HepG2 (cell line): ENCODE measurements around the gene PIGN. TPM values are rescaled to one million over a fixed set of nuclear protein-coding genes. Genes with fewer than 3 reads are reported as not detected.

Experiments used
- ATAC-seq: fragments of 200-7000 bp; cut with Tn5 transposase; 3 replicates; pipeline ENCODE4 v1.9.1; 2020; ENCODE audit warnings: mild to moderate bottlenecking, moderate library complexity
- BruUV-seq: library from RNA; stranded (reverse); fragments of 400-500 nt; replicated peaks from 2 replicates; lab custom pipeline; 2021; lab: Mats Ljungman, UMichigan
- CTCF ChIA-PET: fragments of 300-600 bp; formaldehyde crosslinking; extraction: SDS; loops from one replicate; lab custom pipeline; 2021; ENCODE audit warnings: low total read pairs, inconsistent platforms, low intra/inter-chr PET ratio; lab: Yijun Ruan, JAX
- POLR2A ChIA-PET: fragments of 350-600 bp; sonication (Branson Sonifier 250); formaldehyde crosslinking; loops from one replicate; lab custom pipeline; 2020; ENCODE audit warnings: antibody characterized with exemption, inconsistent platforms; lab: Yijun Ruan, JAX
- DNase-seq: peaks from one replicate; pipeline ENCODE4 v3.0.0-alpha.2; 2015; ENCODE audit warnings: low spot score
- FAIRE-seq: peaks from 3 replicates; lab custom pipeline; 2011; peaks lifted over from hg19 to GRCh38; lab: Jason Lieb, UNC
- H2AFZ ChIP-seq: one replicate; pipeline ENCODE4 v1.6.1; 2011; ENCODE audit warnings: low read length, inconsistent platforms
- H3K27ac ChIP-seq: fragments of 300-600 bp; 3 replicates; pipeline ENCODE4 v1.8.0; 2011; ENCODE audit warnings: mixed run types, mild to moderate bottlenecking, mixed read lengths, low read length, inconsistent platforms; ENCODE audit not compliant: insufficient read depth; ENCODE audit errors: extremely low read length
- H3K27me3 ChIP-seq, 2 experiments: fragments of 200-600 bp in 1 of 2; 2 replicates in 1 of 2; 3 replicates in 1 of 2; pipeline versions ENCODE4 v1.6.0 to v1.8.0; 2011; ENCODE audit warnings: low read length in 2 of 2, mild to moderate bottlenecking in 2 of 2, moderate library complexity in 2 of 2, inconsistent platforms in 1 of 2; ENCODE audit not compliant: insufficient read depth in 2 of 2, control insufficient read depth in 1 of 2
- H3K36me3 ChIP-seq, 2 experiments: fragments of 200-600 bp in 1 of 2; replicated peaks in 1 of 2; 2 replicates in 1 of 2; 3 replicates in 1 of 2; pipeline versions ENCODE4 v1.5.1 to v1.8.0; 2011; ENCODE audit warnings: low read length in 2 of 2, inconsistent platforms in 1 of 2; ENCODE audit not compliant: insufficient read depth in 2 of 2, control insufficient read depth in 1 of 2
- H3K4me1 ChIP-seq: 2 replicates; pipeline ENCODE4 v1.5.1; 2012; ENCODE audit warnings: low read length, inconsistent platforms; ENCODE audit not compliant: insufficient read depth
- H3K4me2 ChIP-seq: 2 replicates; pipeline ENCODE4 v1.6.0; 2011; ENCODE audit warnings: low read depth, low read length, inconsistent platforms
- H3K4me3 ChIP-seq, 3 experiments: fragments of 200-600 bp in 1 of 3; sonication (generic), shearing (Covaris generic) in 1 of 3; replicated peaks in 1 of 3; 2 replicates each; pipeline ENCODE4 v1.5.1; 2011 to 2016; ENCODE audit warnings: low read length in 3 of 3, inconsistent platforms in 2 of 3, low read depth in 2 of 3, mild to moderate bottlenecking in 2 of 3, control low read depth in 1 of 3, mixed read lengths in 1 of 3; ENCODE audit not compliant: insufficient read depth in 1 of 3
- H3K79me2 ChIP-seq: one replicate; pipeline ENCODE4 v1.6.1; 2011; ENCODE audit warnings: low read length, inconsistent platforms; ENCODE audit not compliant: insufficient read depth
- H3K9ac ChIP-seq: 2 replicates; pipeline ENCODE4 v1.6.0; 2011; ENCODE audit warnings: mild to moderate bottlenecking, low read depth, low read length, inconsistent platforms; ENCODE audit not compliant: insufficient read depth
- H3K9me3 ChIP-seq: 2 replicates; pipeline ENCODE4 v1.5.1; 2012; ENCODE audit warnings: mild to moderate bottlenecking, low read length
- H4K20me1 ChIP-seq: 2 replicates; pipeline ENCODE4 v1.6.0; 2011; ENCODE audit warnings: inconsistent platforms, mild to moderate bottlenecking, low read length, moderate library complexity; ENCODE audit not compliant: insufficient read depth
- ATAD3A ChIP-seq: sonication (generic); formaldehyde crosslinking; IDR thresholded peaks from 2 replicates; pipeline ENCODE4 v1.4.0; 2020; ENCODE audit warnings: missing genetic modification reagents
- E2F5 ChIP-seq: sonication (generic); formaldehyde crosslinking; conservative IDR thresholded peaks from 2 replicates; pipeline ENCODE4 v1.4.0; 2020; ENCODE audit warnings: missing genetic modification reagents
- ELF1 ChIP-seq: sonication (generic); formaldehyde crosslinking; IDR thresholded peaks from 2 replicates; pipeline ENCODE4 v1.4.0; 2020; ENCODE audit warnings: missing genetic modification reagents
- HIC2 ChIP-seq: sonication (generic); formaldehyde crosslinking; IDR thresholded peaks from 2 replicates; pipeline ENCODE4 v1.9.0; 2022; ENCODE audit warnings: low read depth, missing genetic modification reagents
- IRF2 ChIP-seq: IDR thresholded peaks from 2 replicates; pipeline ENCODE4 v1.6.1; 2018; ENCODE audit warnings: missing genetic modification reagents, missing compliant biosample characterization
- KDM1A ChIP-seq: IDR thresholded peaks from 2 replicates; pipeline ENCODE4 v1.6.1; 2016; ENCODE audit warnings: missing compliant biosample characterization
- NFRKB ChIP-seq: fragments of 450-650 bp; IDR thresholded peaks from 2 replicates; pipeline ENCODE4 v1.6.1; 2017
- RNF2 ChIP-seq: fragments of 450-650 bp; conservative IDR thresholded peaks from 2 replicates; pipeline ENCODE4 v1.6.1; 2016; ENCODE audit warnings: low read depth
- THRA ChIP-seq: sonication (generic); formaldehyde crosslinking; IDR thresholded peaks from 2 replicates; pipeline ENCODE4 v1.4.0; 2020; ENCODE audit warnings: missing genetic modification reagents, borderline replicate concordance
- ZBTB21 ChIP-seq: sonication (generic); formaldehyde crosslinking; IDR thresholded peaks from 2 replicates; pipeline ENCODE4 v1.4.0; 2020; ENCODE audit warnings: missing genetic modification reagents
- ZBTB42 ChIP-seq: sonication (generic); formaldehyde crosslinking; IDR thresholded peaks from 2 replicates; pipeline ENCODE4 v1.5.0; 2020; ENCODE audit warnings: mild to moderate bottlenecking, missing genetic modification reagents
- ZBTB43 ChIP-seq: sonication (generic); formaldehyde crosslinking; conservative IDR thresholded peaks from 2 replicates; pipeline ENCODE4 v1.4.0; 2020; ENCODE audit warnings: missing genetic modification reagents
- ZFP41 ChIP-seq: sonication (generic); formaldehyde crosslinking; IDR thresholded peaks from 2 replicates; pipeline ENCODE4 v1.4.0; 2020; ENCODE audit warnings: mild to moderate bottlenecking, missing genetic modification reagents, borderline replicate concordance
- ZNF660 ChIP-seq: sonication (generic); formaldehyde crosslinking; IDR thresholded peaks from 2 replicates; pipeline ENCODE4 v1.5.1; 2020; ENCODE audit warnings: mild to moderate bottlenecking, low read depth, missing genetic modification reagents, borderline replicate concordance
- ZNF747 ChIP-seq: sonication (generic); formaldehyde crosslinking; IDR thresholded peaks from 2 replicates; pipeline ENCODE4 v1.8.1; 2023; ENCODE audit warnings: missing genetic modification reagents, mild to moderate bottlenecking, borderline replicate concordance
- WGBS: methylation state at CpG from one replicate; pipeline ENCODE4 v1.1.6; 2017; ENCODE audit warnings: low lambda C conversion rate; 5-methylcytosine and 5-hydroxymethylcytosine counted together
- in situ Hi-C: cut with HindIII; loops from 2 replicates; pipeline ENCODE4 v1.10.0; 2017; ENCODE audit warnings: low pct_unique_long_range_greater_than_20kb; ENCODE audit not compliant: extremely low pct_ligation_motif_present
- intact Hi-C: fragments of 100-400 bp; cut with micrococcal nuclease; formaldehyde crosslinking; loops from one replicate; pipeline ENCODE4 v1.10.0; 2022; ENCODE audit not compliant: unreplicated experiment
- polyA plus RNA-seq, 8 experiments: library from polyadenylated mRNA; depleted of rRNA in 3 of 8; stranded (reverse) in 7 of 8; unstranded in 1 of 8; fragments of >200 nt; fragmentation: Illumina TruSeq in 4 of 8; extraction: Trizol in 4 of 8; gene quantifications; 2 replicates each; pipeline versions ENCODE4 v1.2.1 to v1.2.3, GENCODE V29; 2011 to 2016; ENCODE audit warnings: low read depth in 4 of 8, missing spikeins in 1 of 8, mixed read lengths in 1 of 8; ENCODE audit not compliant: insufficient read depth in 1 of 8
- total RNA-seq, 5 experiments: library from RNA; depleted of rRNA; stranded (reverse); fragments of >200 nt; fragmentation: Illumina TruSeq; extraction: Trizol; gene quantifications; 2 replicates each; pipeline ENCODE4 v1.2.3, GENCODE V29; 2016; ENCODE audit warnings: low read depth in 1 of 5
- TF ChIP-seq, protein P1 (sequence below): sonication (generic); formaldehyde crosslinking; IDR thresholded peaks from 2 replicates; pipeline ENCODE4 v1.5.1; 2020; ENCODE audit warnings: missing genetic modification reagents, mild to moderate bottlenecking, borderline replicate concordance
- TF ChIP-seq, protein P2 (sequence below): sonication (generic); formaldehyde crosslinking; IDR thresholded peaks from 2 replicates; pipeline ENCODE4 v1.8.0; 2023; ENCODE audit warnings: mild to moderate bottlenecking, missing genetic modification reagents

Gene PIGN
- total and polyA plus RNA-seq, 2 of the 13 experiments (the other 11 are each of a cell fraction or from before 2014, with no cell fraction given), result 15.5 to 33.6 TPM

DNA sequence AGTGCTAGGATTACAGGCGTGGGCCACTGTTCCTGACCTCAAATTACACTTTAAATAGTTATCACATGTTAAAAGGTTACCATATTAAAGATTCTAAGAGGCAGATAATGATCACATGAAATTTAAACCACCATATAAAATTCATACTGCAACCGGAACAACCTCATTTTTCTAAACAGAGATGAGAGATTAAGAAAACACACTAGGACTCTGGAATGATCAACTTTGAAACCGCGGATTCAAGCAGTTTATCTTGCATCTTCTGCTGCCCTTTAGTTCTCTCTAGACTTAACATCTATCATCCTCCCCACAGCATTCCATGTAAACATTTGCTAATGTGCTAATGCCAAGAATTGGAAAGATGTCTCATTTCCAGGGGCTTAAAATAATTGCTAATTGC lies 115.8 kb downstream of the PIGN start:
- Histone ChIP-seq H2AFZ (no peak overlapping the region), H3K27ac (no peak overlapping the region), H3K4me3 (no peak overlapping the region), H4K20me1 (no peaks in the 10 kb centered on the region), H3K36me3 (no peaks in the 10 kb centered on the region), H3K9ac (no peak overlapping the region), H3K79me2 (no peaks in the 10 kb centered on the region), H3K4me2 (no peak overlapping the region), H3K4me1 (peaks cover 15% of the 10 kb centered on the region), H3K27me3 (no peaks in the 10 kb centered on the region), H3K9me3 (no peaks in the 10 kb centered on the region)
- intact Hi-C loops (no loop called here), in situ Hi-C loops (no loop called here)
- CTCF ChIA-PET, result no interaction called here
- 95% methylated on average over 4 of the region's 4 CpGs for WGBS
- no peak for FAIRE-seq
- TF ChIP-seq ZBTB43 (CRISPR knock-in tag), result no peak
- TF ChIP-seq KDM1A, result no peak
- TF ChIP-seq ATAD3A (CRISPR knock-in tag), result no peak
- TF ChIP-seq RNF2, result no peak
- TF ChIP-seq ZNF660 (CRISPR knock-in tag), result no peak
- TF ChIP-seq ZFP41 (CRISPR knock-in tag), result no peak
- TF ChIP-seq ZBTB42 (CRISPR knock-in tag), result no peak
- TF ChIP-seq, protein P1, sequence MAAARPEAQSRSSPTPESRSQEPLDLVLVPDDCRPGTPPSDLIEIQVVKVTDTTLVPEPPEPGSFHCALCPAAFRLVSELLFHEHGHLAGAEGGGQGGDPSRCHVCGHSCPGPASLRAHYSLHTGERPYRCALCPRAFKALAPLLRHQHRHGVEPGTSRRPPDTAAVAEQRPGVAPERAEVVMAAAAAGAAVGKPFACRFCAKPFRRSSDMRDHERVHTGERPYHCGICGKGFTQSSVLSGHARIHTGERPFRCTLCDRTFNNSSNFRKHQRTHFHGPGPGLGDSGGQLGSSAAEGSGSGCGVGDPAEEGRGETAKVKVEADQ, result no peak
- TF ChIP-seq, protein P2, sequence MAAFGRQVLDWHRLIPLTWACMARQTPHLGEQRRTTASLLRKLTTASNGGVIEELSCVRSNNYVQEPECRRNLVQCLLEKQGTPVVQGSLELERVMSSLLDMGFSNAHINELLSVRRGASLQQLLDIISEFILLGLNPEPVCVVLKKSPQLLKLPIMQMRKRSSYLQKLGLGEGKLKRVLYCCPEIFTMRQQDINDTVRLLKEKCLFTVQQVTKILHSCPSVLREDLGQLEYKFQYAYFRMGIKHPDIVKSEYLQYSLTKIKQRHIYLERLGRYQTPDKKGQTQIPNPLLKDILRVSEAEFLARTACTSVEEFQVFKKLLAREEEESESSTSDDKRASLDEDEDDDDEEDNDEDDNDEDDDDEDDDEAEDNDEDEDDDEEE (CRISPR knock-in tag), result no peak
- TF ChIP-seq IRF2 (CRISPR knock-in tag), result no peak
- no peak for TF ChIP-seq NFRKB
- no peak for TF ChIP-seq ZBTB21 (CRISPR knock-in tag)
- no peak for TF ChIP-seq HIC2
- TF ChIP-seq ZNF747 (CRISPR knock-in tag), result no peak
- no peak for TF ChIP-seq ELF1 (CRISPR knock-in tag)
- no peak for TF ChIP-seq THRA (CRISPR knock-in tag)
- TF ChIP-seq E2F5 (CRISPR knock-in tag), result no peak
- POLR2A ChIA-PET, result no interaction called here
- DNase-seq, result no peak
- no TSS peak for BruUV-seq
- no peak for ATAC-seq
